ENCODE measurements around the gene SLC22A14.

- TF ChIP-seq CTCF (IDR thresholded peaks at IDR 0.05): no peak
- no peak for TF ChIP-seq POLR2AphosphoS5 (IDR thresholded peaks at IDR 0.05)
- TF ChIP-seq POLR2A (IDR thresholded peaks at IDR 0.05): no peak
- no peak for TF ChIP-seq EP300 (IDR thresholded peaks at IDR 0.05)
These were observed 50.1 kb downstream of the SLC22A14 start for GRCh38 chr3:38332201-38332600.
